Ishikawa (cell line): Measurements from ENCODE around the gene CASQ2.

ENCODE experiments used
- CEBPB ChIP-seq: IDR thresholded peaks from 2 replicates; pipeline ENCODE4 v1.6.1; 2012
- CREB1 ChIP-seq: IDR thresholded peaks from 2 replicates; pipeline ENCODE4 v1.6.1; 2012; ENCODE audit warnings: low read depth
- EGR1 ChIP-seq: IDR thresholded peaks from 2 replicates; pipeline ENCODE4 v1.6.1; 2012
- EP300 ChIP-seq: IDR thresholded peaks from 2 replicates; pipeline ENCODE4 v1.6.1; 2012; ENCODE audit warnings: borderline replicate concordance
- FOXM1 ChIP-seq: IDR thresholded peaks from 2 replicates; pipeline ENCODE4 v1.6.1; 2012; ENCODE audit warnings: low read depth, borderline replicate concordance
- MAX ChIP-seq: IDR thresholded peaks from 2 replicates; pipeline ENCODE4 v1.6.1; 2012
- NFIC ChIP-seq: IDR thresholded peaks from 2 replicates; pipeline ENCODE4 v1.6.1; 2012
- RAD21 ChIP-seq: IDR thresholded peaks from 2 replicates; pipeline ENCODE4 v1.6.1; 2012; ENCODE audit warnings: low read depth
- REST ChIP-seq: IDR thresholded peaks from 2 replicates; pipeline ENCODE4 v1.6.1; 2012; ENCODE audit warnings: low read depth, mild to moderate bottlenecking
- TAF1 ChIP-seq: IDR thresholded peaks from 2 replicates; pipeline ENCODE4 v1.6.1; 2012; ENCODE audit warnings: low read depth, mild to moderate bottlenecking
- TCF12 ChIP-seq: IDR thresholded peaks from 2 replicates; pipeline ENCODE4 v1.6.1; 2012; ENCODE audit warnings: low read depth
- TEAD4 ChIP-seq: IDR thresholded peaks from 2 replicates; pipeline ENCODE4 v1.6.1; 2012
- USF1 ChIP-seq: IDR thresholded peaks from 2 replicates; pipeline ENCODE4 v1.6.1; 2012
- YY1 ChIP-seq: IDR thresholded peaks from 2 replicates; pipeline ENCODE4 v1.6.1; 2012; ENCODE audit warnings: low read depth
- ZBTB7A ChIP-seq: IDR thresholded peaks from 2 replicates; pipeline ENCODE4 v1.6.1; 2012; ENCODE audit warnings: low read depth

CASQ2 gene

GRCh38 chr1:115793162-115793561 lies 24.6 kb upstream of the CASQ2 start:
- no peak for TF ChIP-seq NFIC
- no peak for TF ChIP-seq TEAD4
- TF ChIP-seq TAF1 = no peak
- no peak for TF ChIP-seq EGR1
- no peak for TF ChIP-seq REST
- TF ChIP-seq TCF12 = no peak
- no peak for TF ChIP-seq CEBPB
- no peak for TF ChIP-seq FOXM1
- no peak for TF ChIP-seq MAX
- TF ChIP-seq YY1 = no peak
- TF ChIP-seq ZBTB7A = no peak
- TF ChIP-seq USF1 = no peak
- no peak for TF ChIP-seq RAD21
- no peak for TF ChIP-seq EP300
- no peak for TF ChIP-seq CREB1

GRCh38 chr1:115791816-115792215 lies 23.3 kb upstream of the CASQ2 start:
- TF ChIP-seq TEAD4 (no peak), EP300 (no peak), MAX (no peak), FOXM1 (no peak), CEBPB (no peak), TAF1 (no peak), USF1 (no peak), ZBTB7A (no peak), YY1 (no peak), NFIC (no peak), RAD21 (no peak), TCF12 (no peak), CREB1 (no peak), EGR1 (no peak), REST (no peak)

- no peak for TF ChIP-seq ZBTB7A
- no peak for TF ChIP-seq REST
- no peak for TF ChIP-seq CEBPB
- no peak for TF ChIP-seq EGR1
- TF ChIP-seq RAD21 = no peak
- no peak for TF ChIP-seq TEAD4
- no peak for TF ChIP-seq EP300
- TF ChIP-seq NFIC = no peak
- no peak for TF ChIP-seq TAF1
- no peak for TF ChIP-seq USF1
- no peak for TF ChIP-seq YY1
- no peak for TF ChIP-seq CREB1
- no peak for TF ChIP-seq MAX
- TF ChIP-seq TCF12 = no peak
- TF ChIP-seq FOXM1 = no peak
These were observed 22.3 kb upstream of the CASQ2 start for GRCh38 chr1:115790846-115791245.

GRCh38 chr1:115790356-115790755 lies 21.8 kb upstream of the CASQ2 start:
- TF ChIP-seq TEAD4 (no peak), RAD21 (no peak), EP300 (no peak)

GRCh38 chr1:115783311-115783710 lies 14.8 kb upstream of the CASQ2 start:
- 0 out of 2 replicates have a peak, but pooled peaks have one; percentile 2 for TF ChIP-seq MAX
- no peak for TF ChIP-seq CREB1
